GM12873 (cell line): ENCODE data around the gene MRPS18A.

ENCODE experiments used
- TF ChIP-seq, protein P1 (sequence below): IDR thresholded peaks from 2 replicates; pipeline ENCODE4 v1.5.1; 2012; ENCODE audit warnings: low read depth, mild to moderate bottlenecking, moderate library complexity, low read length, control low read depth; ENCODE audit not compliant: insufficient read depth; ENCODE audit errors: missing control alignments

MRPS18A gene

DNA sequence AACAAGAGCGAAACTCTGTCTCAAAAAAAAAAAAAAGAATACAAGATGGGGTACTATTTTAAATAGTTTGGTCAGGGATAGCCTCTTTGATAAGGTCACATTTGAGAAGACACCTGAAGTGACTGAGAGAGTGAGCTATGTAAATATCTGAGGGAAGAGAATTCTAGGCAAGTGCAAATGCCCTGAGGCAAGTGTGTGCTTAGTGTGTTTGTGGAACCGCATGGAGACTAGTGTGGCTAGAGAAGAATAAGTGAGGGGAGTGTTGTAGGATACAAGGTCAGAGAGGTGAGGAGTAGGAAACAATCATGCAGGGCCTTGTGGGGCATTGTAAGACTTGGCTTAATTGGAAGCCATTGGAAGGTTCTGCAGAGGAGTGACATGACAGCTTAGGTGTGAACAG is 39.3 kb downstream of the MRPS18A start:
- TF ChIP-seq, protein P1, sequence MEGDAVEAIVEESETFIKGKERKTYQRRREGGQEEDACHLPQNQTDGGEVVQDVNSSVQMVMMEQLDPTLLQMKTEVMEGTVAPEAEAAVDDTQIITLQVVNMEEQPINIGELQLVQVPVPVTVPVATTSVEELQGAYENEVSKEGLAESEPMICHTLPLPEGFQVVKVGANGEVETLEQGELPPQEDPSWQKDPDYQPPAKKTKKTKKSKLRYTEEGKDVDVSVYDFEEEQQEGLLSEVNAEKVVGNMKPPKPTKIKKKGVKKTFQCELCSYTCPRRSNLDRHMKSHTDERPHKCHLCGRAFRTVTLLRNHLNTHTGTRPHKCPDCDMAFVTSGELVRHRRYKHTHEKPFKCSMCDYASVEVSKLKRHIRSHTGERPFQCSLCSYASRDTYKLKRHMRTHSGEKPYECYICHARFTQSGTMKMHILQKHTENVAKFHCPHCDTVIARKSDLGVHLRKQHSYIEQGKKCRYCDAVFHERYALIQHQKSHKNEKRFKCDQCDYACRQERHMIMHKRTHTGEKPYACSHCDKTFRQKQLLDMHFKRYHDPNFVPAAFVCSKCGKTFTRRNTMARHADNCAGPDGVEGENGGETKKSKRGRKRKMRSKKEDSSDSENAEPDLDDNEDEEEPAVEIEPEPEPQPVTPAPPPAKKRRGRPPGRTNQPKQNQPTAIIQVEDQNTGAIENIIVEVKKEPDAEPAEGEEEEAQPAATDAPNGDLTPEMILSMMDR = no peak

GRCh38 chr6:43647613-43648012 is 40.0 kb downstream of the MRPS18A start:
- TF ChIP-seq, protein P1 = no peak

DNA sequence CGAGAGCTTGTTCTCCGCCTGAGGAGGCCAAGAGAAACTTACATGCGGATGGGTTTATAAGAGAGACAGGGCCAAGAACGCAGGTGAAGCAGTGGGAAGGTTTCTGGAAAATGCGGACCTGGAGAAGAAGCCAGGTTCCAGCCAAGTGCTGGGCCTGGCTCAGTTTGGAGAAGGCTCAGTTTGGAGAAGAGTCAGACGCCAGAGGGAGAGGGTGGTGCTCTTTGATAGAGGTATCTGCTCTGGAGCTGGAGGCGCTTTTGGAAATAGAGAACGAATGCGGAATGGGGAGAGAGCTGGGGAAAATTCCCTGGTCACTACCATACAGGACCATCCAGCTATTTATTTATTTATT is 42.0 kb downstream of the MRPS18A start:
- TF ChIP-seq, protein P1 = no peak

DNA sequence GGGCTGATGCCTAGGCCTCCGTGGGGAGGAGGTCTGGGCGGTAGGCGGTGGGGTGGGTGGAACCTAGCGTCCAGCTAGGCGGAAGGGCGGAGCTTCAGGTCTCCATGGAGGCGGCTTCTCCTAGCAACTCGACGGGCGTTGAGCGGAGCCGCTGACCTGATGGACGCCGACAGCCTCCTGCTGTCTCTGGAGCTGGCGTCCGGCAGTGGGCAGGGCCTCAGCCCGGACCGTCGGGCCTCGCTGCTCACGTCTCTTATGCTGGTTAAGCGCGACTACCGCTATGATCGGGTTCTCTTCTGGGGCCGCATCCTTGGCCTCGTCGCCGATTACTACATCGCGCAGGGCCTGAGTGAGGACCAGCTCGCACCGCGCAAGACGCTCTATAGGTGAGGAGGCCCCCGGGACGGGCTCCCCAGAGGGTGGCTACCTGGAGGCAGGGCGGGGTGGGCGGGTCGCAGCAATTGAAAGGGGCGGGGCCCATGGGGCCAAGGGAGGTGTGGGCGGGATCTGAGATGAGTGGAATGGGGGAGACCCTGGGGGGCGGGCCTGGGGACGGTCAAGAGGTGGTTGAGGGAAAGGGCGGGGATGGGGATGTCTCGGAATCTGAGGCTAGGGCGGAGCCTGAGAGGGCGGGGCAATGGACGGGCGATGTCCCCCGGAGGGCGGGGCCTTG is 42.5 kb downstream of the MRPS18A start, which contains the start of gene RSPH9:
Gene RSPH9, plus strand, starts transcription at position 97 of the 673 bp plus-strand sequence. Its CDS starts 63 bp downstream, at position 160.
- TF ChIP-seq, protein P1 = no peak

DNA sequence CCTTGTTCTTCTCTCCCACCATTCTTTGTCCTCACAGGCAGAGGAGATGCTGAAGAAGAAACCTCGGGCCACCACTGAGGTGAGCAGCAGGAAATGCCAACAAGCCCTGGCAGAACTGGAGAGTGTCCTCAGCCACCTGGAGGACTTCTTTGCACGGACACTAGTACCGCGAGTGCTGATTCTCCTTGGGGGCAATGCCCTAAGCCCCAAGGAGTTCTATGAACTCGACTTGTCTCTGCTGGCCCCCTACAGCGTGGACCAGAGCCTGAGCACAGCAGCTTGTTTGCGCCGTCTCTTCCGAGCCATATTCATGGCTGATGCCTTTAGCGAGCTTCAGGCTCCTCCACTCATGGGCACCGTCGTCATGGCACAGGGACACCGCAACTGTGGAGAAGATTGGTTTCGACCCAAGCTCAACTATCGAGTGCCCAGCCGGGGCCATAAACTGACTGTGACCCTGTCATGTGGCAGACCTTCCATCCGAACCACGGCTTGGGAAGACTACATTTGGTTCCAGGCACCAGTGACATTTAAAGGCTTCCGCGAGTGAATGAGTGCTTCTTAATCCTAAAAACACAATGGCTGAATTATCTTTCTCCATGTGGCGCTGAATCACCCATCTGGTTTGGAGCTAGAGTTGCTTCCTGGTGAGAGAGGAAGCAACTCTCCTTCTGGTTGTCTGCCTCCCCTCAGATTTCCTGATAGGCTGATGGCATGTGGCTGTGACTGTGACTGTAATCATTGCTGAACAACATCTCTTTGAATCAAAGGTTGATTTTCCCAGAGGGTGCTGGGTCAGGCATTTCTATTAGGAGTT is 47.4 kb downstream of the MRPS18A start:
- TF ChIP-seq, protein P1 = no peak

GRCh38 chr6:43636308-43636659 is 51.3 kb downstream of the MRPS18A start:
- TF ChIP-seq, protein P1 = no peak
